IPS DF 6.9 (cell line): Measurements from ENCODE around the gene ARMH3.
"Not testable (repeated sequence)": the region's sequence is repeated elsewhere in the genome, so short reads cannot be mapped to it uniquely, and the experiment has no call there.

ENCODE experiments used
- DNase-seq: peaks from one replicate; pipeline ENCODE4 v3.0.0-alpha.2; 2013; ENCODE audit warnings: low read depth, low spot score
- H3K27ac ChIP-seq: one replicate; pipeline ENCODE4 v1.5.1; 2013; ENCODE audit warnings: low read length, control low read depth
- H3K27me3 ChIP-seq: 2 replicates; pipeline ENCODE4 v1.6.1; 2013; ENCODE audit warnings: mild to moderate bottlenecking, low read length; ENCODE audit not compliant: control insufficient read depth, insufficient read depth
- H3K36me3 ChIP-seq: 2 replicates; pipeline ENCODE4 v1.6.1; 2013; ENCODE audit warnings: low read length; ENCODE audit not compliant: control insufficient read depth, insufficient read depth
- H3K4me1 ChIP-seq: 2 replicates; pipeline ENCODE4 v1.6.1; 2013; ENCODE audit warnings: low read length; ENCODE audit not compliant: control insufficient read depth, insufficient read depth
- H3K4me3 ChIP-seq: 2 replicates; pipeline ENCODE4 v1.5.1; 2013; ENCODE audit warnings: mild to moderate bottlenecking, low read length
- H3K9me3 ChIP-seq: 2 replicates; pipeline ENCODE4 v1.6.1; 2013; ENCODE audit warnings: low read length, inconsistent platforms; ENCODE audit not compliant: control insufficient read depth, insufficient read depth
- WGBS: extraction: QIAGEN DNeasy Blood & Tissue Kit; methylation state at CpG from one replicate; pipeline ENCODE4 v1.1.7; 2013; ENCODE audit warnings: mixed read lengths, missing lambda C conversion rate; ENCODE audit not compliant: insufficient read length, insufficient coverage; 5-methylcytosine and 5-hydroxymethylcytosine counted together

ARMH3 gene

DNA sequence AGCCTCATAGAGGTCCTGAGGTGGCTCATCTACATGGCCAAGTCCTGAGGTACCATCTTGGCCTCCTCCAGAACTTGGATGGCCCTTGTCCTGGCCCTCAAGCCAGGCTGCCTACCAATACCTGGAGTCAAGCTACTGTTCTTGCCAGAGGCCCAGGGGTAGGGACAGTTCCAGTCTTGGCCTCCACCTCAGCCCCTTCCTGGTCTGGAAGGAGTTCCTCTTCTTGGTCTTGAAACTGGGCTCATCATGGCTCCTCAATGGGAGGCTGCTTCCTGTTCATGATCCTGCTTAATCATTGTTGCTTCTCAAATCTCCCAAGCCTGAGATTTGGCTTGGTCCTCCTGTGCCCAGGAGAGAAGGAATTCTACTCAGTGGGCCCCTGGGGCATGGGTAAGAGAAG is 13.1 kb upstream of the ARMH3 start:
- no peaks in the 10 kb centered on the region for H3K27me3 ChIP-seq
- no peak for DNase-seq
- peaks cover 4% of the 10 kb centered on the region; the same call in 1 of the 2 replicates for H3K36me3 ChIP-seq
- H3K4me3 ChIP-seq: no peak overlapping the region
- H3K4me1 ChIP-seq: peaks cover 3% of the 10 kb centered on the region
- H3K9me3 ChIP-seq: no peaks in the 10 kb centered on the region
- no peak overlapping the region for H3K27ac ChIP-seq

- Histone ChIP-seq H3K4me3 (no peak overlapping the region), H3K36me3 (peaks cover 4% of the 10 kb centered on the region; the same call in 1 of the 2 replicates), H3K27ac (no peak overlapping the region), H3K4me1 (peaks cover 3% of the 10 kb centered on the region), H3K27me3 (no peaks in the 10 kb centered on the region), H3K9me3 (no peaks in the 10 kb centered on the region)
- no peak for DNase-seq
- WGBS: no CpG with 5 or more reads among the region's 1 CpG
Measured at GRCh38 chr10:102068216-102068615, 12.2 kb upstream of the ARMH3 start.

DNA sequence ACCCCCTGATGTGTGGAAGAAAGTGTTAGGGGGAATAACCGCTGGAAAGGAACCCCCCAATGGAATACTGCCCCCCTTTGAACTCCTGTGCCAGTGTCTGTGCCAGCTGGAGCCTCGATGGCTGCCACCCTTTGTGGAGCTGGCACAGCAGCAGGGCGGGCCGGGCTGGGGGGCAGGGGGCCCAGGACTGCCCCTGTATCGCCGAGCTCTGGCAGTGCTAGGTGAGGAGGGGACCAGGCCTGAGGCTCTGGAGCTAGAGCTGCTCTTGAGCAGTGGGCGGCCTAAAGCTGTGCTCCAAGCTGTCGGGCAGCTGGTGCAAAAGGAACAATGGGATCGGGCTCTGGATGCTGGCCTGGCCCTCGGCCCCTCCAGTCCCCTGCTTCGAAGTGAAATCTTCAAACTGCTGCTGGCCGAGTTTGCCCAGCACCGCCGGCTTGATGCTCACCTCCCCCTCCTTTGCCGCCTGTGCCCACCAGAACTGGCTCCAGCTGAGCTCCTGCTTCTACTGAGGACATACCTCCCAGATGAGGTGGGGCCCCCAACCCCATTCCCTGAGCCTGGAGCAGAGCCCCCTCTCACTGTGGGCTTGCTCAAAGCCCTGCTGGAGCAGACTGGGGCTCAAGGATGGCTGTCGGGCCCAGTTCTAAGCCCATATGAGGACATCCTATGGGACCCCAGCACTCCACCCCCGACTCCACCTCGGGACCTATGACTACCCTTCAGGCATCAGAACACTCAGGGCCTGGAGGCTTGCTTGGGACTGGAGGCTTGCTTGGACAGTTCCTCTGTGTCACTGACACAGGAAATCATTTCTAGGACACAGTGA is 11.3 kb upstream of the ARMH3 start:
- no peak overlapping the region for H3K27ac ChIP-seq
- DNase-seq: no peak
- no peaks in the 10 kb centered on the region for H3K9me3 ChIP-seq
- H3K36me3 ChIP-seq: peaks cover 4% of the 10 kb centered on the region; the same call in 1 of the 2 replicates
- no peak overlapping the region for H3K4me3 ChIP-seq
- no peaks in the 10 kb centered on the region for H3K27me3 ChIP-seq
- whole genome bisulfite sequencing: no CpG with 5 or more reads among the region's 18 CpGs
- H3K4me1 ChIP-seq: peaks cover 3% of the 10 kb centered on the region

DNA sequence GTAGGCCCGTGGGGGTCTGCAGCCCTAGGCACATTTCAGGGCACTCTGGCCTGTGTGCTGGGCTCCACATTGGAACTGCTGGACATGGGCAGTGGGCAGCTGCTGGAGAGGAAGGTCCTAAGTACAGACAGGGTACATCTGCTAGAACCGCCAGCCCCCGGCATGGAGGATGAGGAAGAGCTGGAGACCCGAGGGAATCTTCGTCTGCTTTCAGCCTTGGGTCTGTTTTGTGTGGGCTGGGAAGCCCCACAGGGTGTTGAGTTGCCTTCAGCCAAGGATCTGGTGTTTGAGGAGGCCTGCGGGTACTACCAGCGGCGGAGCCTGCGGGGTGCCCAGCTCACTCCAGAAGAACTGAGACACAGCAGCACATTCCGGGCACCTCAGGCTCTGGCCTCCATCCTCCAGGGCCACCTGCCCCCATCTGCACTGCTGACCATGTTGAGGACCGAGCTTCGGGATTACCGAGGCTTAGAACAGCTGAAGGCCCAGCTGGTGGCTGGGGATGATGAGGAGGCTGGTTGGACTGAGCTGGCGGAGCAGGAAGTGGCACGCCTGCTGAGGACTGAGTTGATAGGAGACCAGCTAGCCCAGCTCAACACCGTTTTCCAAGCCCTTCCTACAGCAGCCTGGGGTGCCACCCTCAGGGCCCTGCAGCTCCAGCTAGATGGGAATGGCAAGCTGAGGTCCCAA is 10.6 kb upstream of the ARMH3 start:
- H3K36me3 ChIP-seq: peaks cover 4% of the 10 kb centered on the region; the same call in 1 of the 2 replicates

GRCh38 chr10:102065561-102066398 is 9.8 kb upstream of the ARMH3 start:
- no CpG with 5 or more reads among the region's 63 CpGs for WGBS
- Histone ChIP-seq H3K27ac (no peak overlapping the region), H3K4me1 (peaks cover 3% of the 10 kb centered on the region), H3K27me3 (no peaks in the 10 kb centered on the region), H3K4me3 (peak overlapping the region; percentile 80), H3K36me3 (peaks cover 4% of the 10 kb centered on the region; the same call in 1 of the 2 replicates), H3K9me3 (no peaks in the 10 kb centered on the region)
- no peak for DNase-seq

More for the DNA sequence above, 10.6 kb upstream of the ARMH3 start:
- DNase-seq: no peak
- H3K4me3 ChIP-seq: no peak overlapping the region
- H3K27me3 ChIP-seq: no peaks in the 10 kb centered on the region
- no CpG with 5 or more reads among the region's 16 CpGs for WGBS
- H3K9me3 ChIP-seq: no peaks in the 10 kb centered on the region
- peaks cover 3% of the 10 kb centered on the region for H3K4me1 ChIP-seq
- H3K27ac ChIP-seq: no peak overlapping the region

- no peaks in the 10 kb centered on the region for H3K27me3 ChIP-seq
- peak within 1 kb of the TSS; percentile 80 for H3K4me3 ChIP-seq
- H3K27ac ChIP-seq: no peak within 1 kb of the TSS
- H3K9me3 ChIP-seq: no peaks in the 10 kb centered on the region
- no CpG with 5 or more reads among the region's 61 CpGs for WGBS
- DNase-seq: peak; percentile 37
- peaks cover 4% of the 10 kb centered on the region; the same call in 1 of the 2 replicates for H3K36me3 ChIP-seq
- peaks cover 3% of the 10 kb centered on the region for H3K4me1 ChIP-seq
Measured at GRCh38 chr10:102064868-102065560, 9.0 kb upstream of the ARMH3 start, which contains the start of gene HPS6. TSS of gene HPS6 (plus strand) at chr10:102065349. CDS start at chr10:102065475, 126 bp downstream.

- H3K9me3 ChIP-seq: no peaks in the 10 kb centered on the region
Measured at GRCh38 chr10:102064503-102064867, 8.5 kb upstream of the ARMH3 start.

GRCh38 chr10:102059987-102060386 is 4.0 kb upstream of the ARMH3 start:
- no peak overlapping the region for H3K4me3 ChIP-seq
- H3K27me3 ChIP-seq: no peaks in the 10 kb centered on the region
- H3K9me3 ChIP-seq: no peaks in the 10 kb centered on the region
- H3K36me3 ChIP-seq: no peaks in the 10 kb centered on the region
- no peak overlapping the region for H3K27ac ChIP-seq
- no peaks in the 10 kb centered on the region for H3K4me1 ChIP-seq
- no peak for DNase-seq

More at GRCh38 chr10:102064503-102064867, 8.5 kb upstream of the ARMH3 start:
- H3K4me3 ChIP-seq: no peak overlapping the region
- no peaks in the 10 kb centered on the region for H3K27me3 ChIP-seq
- peaks cover 3% of the 10 kb centered on the region for H3K4me1 ChIP-seq
- H3K27ac ChIP-seq: no peak overlapping the region
- no peak for DNase-seq
- no CpG with 5 or more reads among the region's 2 CpGs for WGBS
- peaks cover 4% of the 10 kb centered on the region; the same call in 1 of the 2 replicates for H3K36me3 ChIP-seq

- H3K4me1 ChIP-seq, DNase-seq, H3K27me3 ChIP-seq, H3K36me3 ChIP-seq, H3K9me3 ChIP-seq, H3K27ac ChIP-seq: not testable (repeated sequence)
- WGBS: no CpG with 5 or more reads among the region's 34 CpGs
- peak overlapping the region; percentile 79 for H3K4me3 ChIP-seq
Measured at GRCh38 chr10:102054881-102055646, 909 bp downstream of the ARMH3 start.
